Activated CD4-positive, alpha-beta memory T cell treated with anti-CD3 and anti-CD28 coated beads, Interleukin-2, amount 10 ng/mL, durations not matched to agents 7 days and 5 days (primary cell): ENCODE measurements around the gene TM9SF2. TPM values are rescaled to one million over a fixed set of nuclear protein-coding genes. Genes with fewer than 3 reads are reported as not detected.
"Not testable (repeated sequence)": the region's sequence is repeated elsewhere in the genome, so short reads cannot be mapped to it uniquely, and the experiment has no call there.

Experiments
- CTCF ChIA-PET: fragments of 350-600 bp; sonication (Branson Sonifier 250); formaldehyde crosslinking; loops from one replicate; lab custom pipeline; 2021; ENCODE audit warnings: antibody characterized with exemption, inconsistent platforms; lab: Charles Lee
- POLR2A ChIA-PET: fragments of 350-600 bp; sonication (Branson Sonifier 250); formaldehyde crosslinking; loops from one replicate; lab custom pipeline; 2021; ENCODE audit warnings: antibody characterized with exemption; lab: Charles Lee
- DNase-seq: peaks from one replicate; pipeline ENCODE4 v3.0.0-alpha.2; 2020
- H3K27ac Mint-ChIP-seq: one replicate; pipeline ENCODE4 v1.8.0; 2021; ENCODE audit warnings: mild to moderate bottlenecking, mixed read lengths
- H3K27me3 Mint-ChIP-seq: one replicate; pipeline ENCODE4 v1.8.0; 2021; ENCODE audit warnings: mixed read lengths
- H3K36me3 Mint-ChIP-seq: one replicate; pipeline ENCODE4 v1.8.0; 2021; ENCODE audit warnings: low read depth, mixed read lengths
- H3K4me1 Mint-ChIP-seq: one replicate; pipeline ENCODE4 v1.8.0; 2021; ENCODE audit warnings: mixed read lengths
- H3K4me3 Mint-ChIP-seq: one replicate; pipeline ENCODE4 v1.8.0; 2021; ENCODE audit warnings: mild to moderate bottlenecking, mixed read lengths
- H3K9me3 Mint-ChIP-seq: one replicate; pipeline ENCODE4 v1.8.0; 2021; ENCODE audit warnings: mixed read lengths
- total RNA-seq, 2 experiments: library from RNA; stranded (reverse); gene quantifications; one replicate each; pipeline ENCODE4 v1.2.3, GENCODE V29; 2021

TM9SF2 gene
- total RNA-seq, 2 experiments from 2014 or later = 84.5 to 88.6 TPM

DNA sequence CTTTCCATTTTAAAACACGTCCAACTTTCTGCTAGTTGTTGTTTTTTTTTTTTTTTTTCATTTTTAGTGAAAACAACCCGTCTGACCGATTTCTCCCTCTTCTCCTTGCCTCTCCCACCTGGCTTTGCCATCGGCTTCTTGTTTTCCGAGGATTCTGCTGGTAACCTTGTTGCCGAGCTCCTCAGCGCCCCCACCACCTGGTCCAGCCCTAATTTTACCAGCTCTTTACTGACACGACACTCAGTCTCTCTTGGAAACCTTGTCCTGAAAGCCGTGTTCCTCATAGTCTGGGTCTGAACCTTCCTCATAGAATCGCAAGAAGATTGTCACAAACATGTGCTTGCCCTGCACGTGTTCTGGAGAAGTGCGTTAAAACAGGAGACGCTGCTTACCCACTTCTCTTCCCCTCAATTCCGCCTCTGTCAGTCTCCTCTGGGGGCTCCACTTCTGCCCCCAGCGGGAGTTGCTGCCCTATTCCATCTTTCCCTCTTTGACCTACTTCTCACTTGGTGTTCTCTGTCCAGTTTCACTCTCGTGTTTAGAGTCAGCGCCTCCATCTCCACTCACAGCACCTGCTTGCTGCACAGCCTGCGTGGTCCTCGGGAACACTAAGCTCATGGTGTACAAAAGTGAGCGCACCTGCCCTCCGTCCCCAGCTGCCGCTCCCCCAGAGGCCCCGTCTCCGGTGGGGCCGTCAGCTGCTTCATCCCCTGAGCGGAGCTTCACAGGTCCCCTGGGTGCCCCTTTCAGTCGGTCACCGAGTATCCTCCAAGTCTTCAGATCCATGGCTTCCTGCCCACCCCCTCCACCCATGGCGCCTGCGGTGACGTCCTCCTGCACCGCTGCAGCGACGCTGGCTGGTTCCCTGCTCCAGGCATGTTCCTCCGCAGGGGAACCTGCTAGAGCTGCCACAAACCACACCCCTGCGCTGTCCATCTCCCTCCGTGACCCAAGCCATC lies 65.1 kb downstream of the TM9SF2 start:
- H3K36me3 Mint-ChIP-seq = peaks cover 53% of the 10 kb centered on the region
- DNase-seq = no peak
- CTCF ChIA-PET = no interaction called here
- POLR2A ChIA-PET = no interaction called here
- peaks cover 9% of the 10 kb centered on the region for H3K4me1 Mint-ChIP-seq
- no peak overlapping the region for H3K4me3 Mint-ChIP-seq
- peaks cover 7% of the 10 kb centered on the region for H3K9me3 Mint-ChIP-seq
- no peak overlapping the region for H3K27ac Mint-ChIP-seq
- no peaks in the 10 kb centered on the region for H3K27me3 Mint-ChIP-seq

DNA sequence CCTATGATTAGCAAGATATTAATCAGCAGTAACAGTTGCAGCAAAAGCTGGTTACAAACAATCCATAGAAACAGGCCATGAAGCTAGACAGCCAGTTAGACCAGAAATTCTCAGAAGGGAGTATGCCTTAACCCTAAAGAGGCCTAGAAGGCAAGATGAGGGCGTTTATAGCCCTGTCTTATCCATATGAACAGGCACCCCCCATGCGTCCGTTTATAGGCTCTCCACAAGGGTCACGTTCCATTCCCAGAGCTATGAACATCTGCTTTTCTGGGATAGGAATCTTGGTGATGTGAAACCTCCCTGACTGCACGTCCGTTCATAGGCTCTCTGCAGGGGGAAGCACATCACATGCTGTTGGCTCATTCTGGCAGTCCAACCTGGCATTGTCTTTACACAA lies 67.6 kb downstream of the TM9SF2 start:
- H3K4me1 Mint-ChIP-seq, CTCF ChIA-PET, H3K4me3 Mint-ChIP-seq, H3K27me3 Mint-ChIP-seq, POLR2A ChIA-PET, H3K27ac Mint-ChIP-seq, H3K9me3 Mint-ChIP-seq, DNase-seq: not testable (repeated sequence)
- H3K36me3 Mint-ChIP-seq = peaks cover 33% of the 10 kb centered on the region

DNA sequence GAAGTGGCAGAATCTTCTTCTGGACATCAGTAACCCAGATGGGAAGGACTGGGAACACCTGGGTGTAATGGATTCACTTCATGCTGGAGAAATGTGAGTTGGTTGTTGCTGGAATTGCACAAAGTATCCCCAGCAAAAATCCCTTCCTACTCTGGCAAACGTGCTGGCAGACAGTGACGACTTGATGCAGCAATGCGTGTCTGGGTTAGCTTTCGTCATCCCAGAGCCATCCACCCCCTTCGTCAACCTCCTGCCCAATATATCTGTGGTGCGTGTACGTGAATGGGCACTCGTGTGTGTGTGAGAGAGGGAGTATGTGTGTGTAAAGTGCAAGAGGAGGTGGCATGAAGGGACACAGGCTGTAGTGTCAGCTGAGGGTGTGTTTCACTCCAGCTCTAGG lies 70.9 kb downstream of the TM9SF2 start:
- DNase-seq = no peak
- Mint-ChIP-seq H3K9me3 (peaks cover 7% of the 10 kb centered on the region), H3K4me1 (peaks cover 2% of the 10 kb centered on the region), H3K36me3 (peaks cover 2% of the 10 kb centered on the region), H3K27me3 (no peaks in the 10 kb centered on the region), H3K4me3 (no peak overlapping the region), H3K27ac (no peak overlapping the region)
- ChIA-PET POLR2A (no interaction called here), CTCF (no interaction called here)

DNA sequence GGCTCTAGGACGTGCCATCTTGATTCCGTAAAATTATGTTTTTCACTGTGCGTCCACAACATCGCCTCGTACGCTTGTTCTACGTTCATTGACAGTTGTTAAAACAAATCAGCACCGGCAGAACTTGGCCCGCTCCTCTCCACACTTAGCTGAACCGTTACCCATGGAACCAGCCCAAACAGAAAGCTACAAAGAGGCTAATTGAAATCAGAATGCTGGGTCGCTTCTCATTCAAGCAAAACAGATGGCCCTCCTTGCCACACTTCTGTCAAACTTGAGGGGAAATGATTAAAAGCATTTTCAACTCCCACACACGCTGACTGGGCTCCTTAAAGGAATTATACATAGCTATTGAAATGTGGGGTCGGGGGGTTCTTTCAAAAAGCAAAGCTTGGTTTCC lies 71.6 kb downstream of the TM9SF2 start:
- peaks cover 2% of the 10 kb centered on the region for H3K4me1 Mint-ChIP-seq
- ChIA-PET POLR2A (no interaction called here), CTCF (interaction anchor here (0.6 to 0.7 kb wide), 2 partner anchors 15 to 43 kb away, joined by 3 read pairs; no protein-coding TSS in a partner anchor)
- no peak overlapping the region for H3K4me3 Mint-ChIP-seq
- peaks cover 7% of the 10 kb centered on the region for H3K9me3 Mint-ChIP-seq
- no peaks in the 10 kb centered on the region for H3K36me3 Mint-ChIP-seq
- H3K27me3 Mint-ChIP-seq = no peaks in the 10 kb centered on the region
- DNase-seq = no peak
- no peak overlapping the region for H3K27ac Mint-ChIP-seq

DNA sequence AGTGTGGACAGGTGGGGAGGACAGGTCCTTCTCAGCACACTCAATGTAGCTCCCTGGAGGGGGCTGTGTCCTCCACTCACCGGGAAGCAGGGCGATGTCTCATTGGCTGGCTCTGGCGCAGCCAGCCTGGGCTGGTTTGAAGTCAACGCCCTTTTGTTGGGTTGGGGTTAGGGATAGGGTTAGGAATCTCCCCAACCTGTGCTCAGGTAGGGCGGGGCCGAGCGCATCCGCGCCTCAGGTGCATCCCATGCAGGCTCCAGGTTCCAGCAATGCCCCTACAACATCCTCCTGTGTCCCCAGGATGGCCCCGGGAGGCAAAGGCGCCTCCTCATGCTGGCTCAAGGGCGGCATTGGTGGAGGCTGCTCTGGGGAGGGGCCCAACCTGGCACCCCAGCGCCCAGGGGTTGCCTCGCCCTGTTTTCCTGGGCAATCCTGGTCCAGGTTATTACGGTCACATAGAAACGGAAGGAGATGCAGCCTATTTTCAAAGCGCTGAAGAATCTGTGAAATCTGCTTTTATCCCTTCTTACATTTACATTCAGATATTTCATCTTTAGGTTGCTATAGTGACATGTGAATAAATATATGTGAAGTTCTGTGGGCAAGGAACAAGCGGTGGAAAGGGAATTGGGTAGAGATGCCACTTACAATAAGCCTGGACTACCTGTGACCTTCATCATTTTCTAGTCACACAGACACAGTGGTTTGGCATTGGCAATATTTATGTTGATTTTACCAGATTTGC lies 74.3 kb downstream of the TM9SF2 start:
- no peaks in the 10 kb centered on the region for H3K27me3 Mint-ChIP-seq
- H3K4me1 Mint-ChIP-seq = peaks cover 5% of the 10 kb centered on the region
- POLR2A ChIA-PET = no interaction called here
- no peaks in the 10 kb centered on the region for H3K9me3 Mint-ChIP-seq
- no peaks in the 10 kb centered on the region for H3K36me3 Mint-ChIP-seq
- H3K27ac Mint-ChIP-seq = no peak overlapping the region
- no peak for DNase-seq
- no peak overlapping the region for H3K4me3 Mint-ChIP-seq
- CTCF ChIA-PET = no interaction called here

DNA sequence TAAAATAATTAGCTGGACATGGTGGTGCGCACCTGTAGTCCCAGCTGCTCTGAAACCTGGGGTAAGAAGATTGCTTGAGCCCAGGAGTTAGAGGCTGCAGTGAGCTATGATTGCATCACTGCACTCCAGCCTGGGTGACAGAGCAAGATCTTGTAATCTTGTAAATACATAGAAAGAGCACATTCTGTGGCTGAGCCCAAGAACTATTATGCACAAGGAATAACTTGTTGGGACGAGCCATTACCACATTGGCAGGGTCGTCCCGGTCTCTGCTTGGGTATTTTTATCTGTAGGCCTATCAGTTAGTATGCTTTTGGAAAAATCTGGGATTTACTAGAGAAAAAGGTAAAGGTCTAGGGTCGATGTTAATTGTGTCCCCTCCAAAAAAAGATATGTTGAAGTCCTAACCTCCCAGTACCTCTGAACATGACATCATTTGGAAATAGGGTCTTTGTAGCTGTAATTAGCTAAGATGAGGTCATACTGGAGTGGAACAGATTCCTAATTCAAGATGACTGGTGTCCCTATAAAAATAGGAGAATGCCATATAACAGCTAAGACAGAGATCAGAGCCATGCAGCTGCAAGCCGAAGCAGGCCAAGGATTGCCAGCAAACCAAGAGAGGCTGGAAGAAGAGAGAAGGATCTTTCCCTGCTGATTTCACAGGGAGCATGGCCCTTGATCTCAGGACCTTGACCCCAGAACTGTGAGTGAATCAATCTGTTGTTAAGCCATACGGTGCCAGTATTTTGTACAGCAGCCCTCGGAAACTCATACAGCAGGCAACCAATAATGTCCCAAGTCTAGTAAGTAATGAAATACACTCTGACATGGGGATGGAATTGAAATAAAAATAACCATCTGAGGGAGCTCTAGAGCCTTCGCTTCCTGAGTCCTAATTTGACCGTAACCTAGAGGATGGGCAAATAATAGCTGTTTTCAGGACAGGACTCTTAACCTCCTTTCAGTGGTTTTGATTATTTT lies 77.0 kb downstream of the TM9SF2 start:
- no peaks in the 10 kb centered on the region for H3K9me3 Mint-ChIP-seq
- ChIA-PET CTCF (interaction anchor here (0.9 to 1.4 kb wide), 3 partner anchors 14 to 78 kb away, joined by 3 to 5 read pairs (median 4); no protein-coding TSS in a partner anchor), POLR2A (interaction anchor here (0.6 to 1.8 kb wide), 3 partner anchors 28 to 51 kb away, joined by 3 to 9 read pairs (median 4); partner anchors contain the start of gene CLYBL)
- H3K27me3 Mint-ChIP-seq = peaks cover 2% of the 10 kb centered on the region
- no peak overlapping the region for H3K4me3 Mint-ChIP-seq
- H3K4me1 Mint-ChIP-seq = peaks cover 5% of the 10 kb centered on the region
- H3K36me3 Mint-ChIP-seq = no peaks in the 10 kb centered on the region
- DNase-seq = no peak
- H3K27ac Mint-ChIP-seq = no peak overlapping the region

DNA sequence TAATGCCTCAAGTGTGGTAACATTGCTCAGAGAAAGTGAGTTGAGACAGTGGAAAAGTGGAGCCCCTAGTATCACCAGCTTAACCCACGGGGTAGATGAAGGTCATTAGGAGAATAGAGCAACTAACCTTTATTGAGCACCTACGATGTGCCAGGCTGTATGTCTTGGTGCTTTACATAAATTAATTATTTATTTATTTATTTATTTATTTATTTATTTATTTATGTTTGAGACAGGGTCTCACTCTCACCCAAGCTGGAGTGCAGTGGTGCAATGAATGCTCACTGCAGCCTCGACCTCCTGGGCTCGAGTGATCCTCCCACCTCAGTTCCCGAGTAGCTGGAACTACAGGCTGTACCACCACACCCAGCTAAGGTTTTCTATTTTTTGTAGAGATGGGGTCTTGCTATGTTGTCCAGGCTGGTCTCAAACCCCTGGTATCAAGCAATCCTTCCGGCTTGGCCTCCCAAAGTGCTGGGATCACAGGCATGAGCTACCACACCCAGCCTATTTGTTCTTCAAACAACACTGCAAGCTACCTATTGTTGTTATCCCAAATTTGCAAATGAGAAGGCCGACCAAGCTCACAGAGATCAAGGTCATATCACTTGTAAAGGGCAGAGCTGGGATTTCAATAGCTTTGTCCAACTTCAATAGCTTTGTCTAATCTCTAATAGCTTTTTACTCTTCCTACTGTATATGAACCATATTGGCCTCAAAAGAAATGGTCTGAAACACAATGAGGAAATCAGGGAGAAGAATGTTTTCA lies 79.4 kb downstream of the TM9SF2 start:
- Mint-ChIP-seq H3K27ac (no peak overlapping the region), H3K4me3 (no peak overlapping the region), H3K4me1 (peaks cover 3% of the 10 kb centered on the region), H3K36me3 (no peaks in the 10 kb centered on the region), H3K27me3 (peaks cover 4% of the 10 kb centered on the region), H3K9me3 (no peaks in the 10 kb centered on the region)
- POLR2A ChIA-PET = no interaction called here
- no peak for DNase-seq
- CTCF ChIA-PET = no interaction called here

DNA sequence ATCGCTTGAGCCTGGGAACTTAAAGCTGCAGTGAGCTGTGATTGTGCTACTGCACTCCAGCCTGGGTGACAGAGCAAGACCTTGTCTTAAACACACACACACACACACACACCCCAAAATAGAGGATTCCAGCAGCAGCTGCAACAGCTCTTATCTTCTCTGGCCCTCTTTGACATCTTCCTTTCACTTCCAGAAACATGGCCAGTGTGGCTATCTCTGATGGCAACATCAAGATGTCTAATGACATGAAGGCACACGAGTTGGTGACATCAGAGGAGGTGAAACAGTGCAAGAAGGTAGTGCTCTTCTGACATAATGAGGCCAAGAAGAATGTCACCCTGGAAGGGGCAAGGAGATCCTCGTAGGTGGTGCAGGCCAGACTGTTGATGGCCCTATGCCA lies 81.2 kb downstream of the TM9SF2 start:
- H3K27me3 Mint-ChIP-seq = peaks cover 4% of the 10 kb centered on the region
- POLR2A ChIA-PET = no interaction called here
- no peak for DNase-seq
- H3K4me3 Mint-ChIP-seq = no peak overlapping the region
- no peaks in the 10 kb centered on the region for H3K36me3 Mint-ChIP-seq
- no peak overlapping the region for H3K27ac Mint-ChIP-seq
- H3K9me3 Mint-ChIP-seq = no peaks in the 10 kb centered on the region
- CTCF ChIA-PET = interaction anchor here (1.5 kb wide), 1 partner anchor 65 kb away, joined by 3 read pairs; no protein-coding TSS in a partner anchor
- peaks cover 3% of the 10 kb centered on the region for H3K4me1 Mint-ChIP-seq

DNA sequence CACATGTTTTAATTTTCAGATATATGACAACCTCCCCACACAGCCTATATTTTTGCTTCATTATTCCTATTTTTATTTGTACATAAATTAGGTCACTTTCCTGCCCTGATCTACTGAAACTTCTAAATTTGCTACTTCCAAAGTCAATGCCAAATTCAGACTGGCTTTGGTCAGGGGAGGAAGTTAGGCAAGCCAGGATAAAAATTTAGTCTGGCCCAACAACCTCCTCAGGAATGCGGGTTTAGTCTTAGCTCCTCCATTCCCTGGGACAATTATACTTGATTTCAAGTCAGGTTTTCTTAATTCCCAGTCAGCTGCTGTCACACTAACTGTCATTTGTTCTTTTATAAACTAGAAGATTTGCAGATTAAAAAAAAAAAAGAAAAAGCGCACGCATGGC lies 84.3 kb downstream of the TM9SF2 start:
- Mint-ChIP-seq H3K27ac (no peak overlapping the region), H3K36me3 (no peaks in the 10 kb centered on the region), H3K4me1 (no peaks in the 10 kb centered on the region), H3K9me3 (peaks cover 2% of the 10 kb centered on the region), H3K27me3 (peaks cover 10% of the 10 kb centered on the region), H3K4me3 (no peak overlapping the region)
- ChIA-PET POLR2A (no interaction called here), CTCF (no interaction called here)
- no peak for DNase-seq

DNA sequence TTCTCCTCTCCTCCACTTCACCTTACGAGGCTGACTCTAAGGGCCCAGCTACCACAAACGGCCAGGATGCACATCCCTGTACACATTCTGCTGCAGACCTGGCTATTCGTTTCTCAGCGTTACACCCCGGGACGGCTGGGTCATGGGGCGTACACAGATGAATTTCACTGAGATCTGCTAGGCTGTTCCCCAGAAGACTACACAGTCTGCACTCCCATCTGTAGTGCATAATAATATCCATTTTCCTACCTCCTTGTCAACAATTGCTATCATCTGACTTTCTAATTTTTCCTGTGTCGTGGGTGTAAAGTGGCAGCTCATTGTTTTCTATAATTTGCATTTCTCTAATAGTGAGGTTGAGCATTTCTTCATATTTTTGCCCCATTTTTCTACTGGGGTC lies 85.7 kb downstream of the TM9SF2 start:
- Mint-ChIP-seq H3K4me1 (no peaks in the 10 kb centered on the region), H3K27me3 (peaks cover 8% of the 10 kb centered on the region), H3K27ac (no peak overlapping the region), H3K36me3 (no peaks in the 10 kb centered on the region), H3K4me3 (no peak overlapping the region), H3K9me3 (peaks cover 2% of the 10 kb centered on the region)
- DNase-seq = no peak
- POLR2A ChIA-PET = no interaction called here
- CTCF ChIA-PET = no interaction called here

DNA sequence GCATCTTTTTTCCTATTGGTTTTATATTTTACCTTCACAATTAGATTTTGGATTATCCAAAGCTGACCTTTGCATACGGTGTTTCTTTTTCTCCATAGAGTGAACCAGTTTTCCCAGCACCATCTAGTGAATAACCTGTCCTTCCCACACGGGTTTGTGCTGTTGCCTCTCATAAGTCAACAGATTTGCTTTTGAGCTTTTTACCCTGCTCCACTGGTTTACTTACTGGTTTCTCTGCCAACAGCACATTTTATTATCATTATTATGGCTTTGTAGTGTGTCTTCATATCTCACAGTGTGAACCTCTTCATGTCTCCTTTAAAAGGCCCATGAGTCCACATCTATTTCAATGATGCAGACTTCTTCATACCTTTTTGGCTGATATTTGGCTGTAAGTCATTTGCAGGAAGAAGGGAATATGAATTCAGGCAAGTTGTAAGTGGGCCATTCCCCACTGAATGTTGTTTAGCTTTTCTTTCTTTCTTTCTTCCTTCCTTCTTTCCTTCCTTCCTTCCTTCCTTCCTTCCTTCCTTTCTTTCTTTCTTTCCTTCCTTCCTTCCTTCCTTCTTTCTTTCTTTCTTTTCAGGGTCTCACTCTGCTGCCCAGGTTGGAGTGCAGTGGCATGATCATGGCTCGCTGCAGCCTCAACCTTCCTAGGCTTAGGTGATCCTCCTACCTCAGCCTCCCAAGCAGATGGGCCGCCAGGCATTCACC lies 86.8 kb downstream of the TM9SF2 start:
- POLR2A ChIA-PET = no interaction called here
- peaks cover 8% of the 10 kb centered on the region for H3K27me3 Mint-ChIP-seq
- no peak overlapping the region for H3K4me3 Mint-ChIP-seq
- no peaks in the 10 kb centered on the region for H3K36me3 Mint-ChIP-seq
- no peak overlapping the region for H3K27ac Mint-ChIP-seq
- CTCF ChIA-PET = interaction anchor here (0.6 kb wide), 1 partner anchor 15 kb away, joined by 3 read pairs; no protein-coding TSS in a partner anchor
- no peaks in the 10 kb centered on the region for H3K4me1 Mint-ChIP-seq
- H3K9me3 Mint-ChIP-seq = peaks cover 2% of the 10 kb centered on the region
- no peak for DNase-seq
